Measurements from ENCODE around the gene FARS2.

- TF ChIP-seq GATA2 (IDR thresholded peaks at IDR 0.05; ENCODE audit: low read depth, low read length) (no peak), GATA3 (IDR thresholded peaks at IDR 0.05; ENCODE audit: low read depth, low read length) (no peak)
Observed at GRCh38 chr6:5771759-5772390, 510.6 kb downstream of the FARS2 start.
